Measurements from ENCODE around the gene TRPM2.

TRPM2 gene

DNA sequence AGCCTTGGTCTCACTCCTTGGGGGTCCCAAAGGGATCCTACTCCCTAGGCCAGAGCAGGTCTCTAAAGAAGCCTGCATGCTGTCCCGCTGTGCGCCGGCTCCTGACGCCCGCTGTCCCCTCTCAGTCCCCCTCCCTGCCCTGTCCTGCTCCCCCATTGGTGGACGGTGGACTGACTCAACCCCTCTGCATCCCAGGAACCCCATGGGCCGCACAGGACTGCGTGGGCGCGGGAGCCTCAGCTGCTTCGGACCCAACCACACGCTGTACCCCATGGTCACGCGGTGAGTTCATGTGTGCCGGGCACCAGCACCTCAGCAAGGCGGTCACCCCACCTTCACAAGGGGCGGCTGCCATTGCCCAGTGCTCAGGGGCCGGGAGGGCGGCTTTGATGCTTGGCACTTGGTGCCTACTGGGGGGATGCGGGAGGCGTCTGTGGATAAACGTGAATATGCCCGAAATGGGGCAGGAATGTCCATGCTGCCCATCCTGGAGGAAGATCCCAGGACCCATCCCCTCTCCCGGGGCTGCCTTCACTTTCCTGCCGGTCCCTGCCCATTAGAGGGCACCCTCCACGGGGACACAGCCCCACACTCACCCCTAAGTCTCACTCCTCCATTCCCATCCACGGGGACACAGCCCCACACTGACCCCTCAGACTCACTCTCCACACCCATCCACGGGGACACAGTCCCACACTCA is 81.7 kb downstream of the TRPM2 start:
- no peak overlapping the region for H3K27ac Mint-ChIP-seq
- H3K4me1 Mint-ChIP-seq (ENCODE audit: low read depth) = no peaks in the 10 kb centered on the region
- no peaks in the 10 kb centered on the region for H3K27me3 Mint-ChIP-seq
- H3K9me3 Mint-ChIP-seq (ENCODE audit: low read depth) = peaks cover 10% of the 10 kb centered on the region
- peaks cover 2% of the 10 kb centered on the region for H3K36me3 Mint-ChIP-seq
- no peak overlapping the region for H3K4me3 Mint-ChIP-seq

DNA sequence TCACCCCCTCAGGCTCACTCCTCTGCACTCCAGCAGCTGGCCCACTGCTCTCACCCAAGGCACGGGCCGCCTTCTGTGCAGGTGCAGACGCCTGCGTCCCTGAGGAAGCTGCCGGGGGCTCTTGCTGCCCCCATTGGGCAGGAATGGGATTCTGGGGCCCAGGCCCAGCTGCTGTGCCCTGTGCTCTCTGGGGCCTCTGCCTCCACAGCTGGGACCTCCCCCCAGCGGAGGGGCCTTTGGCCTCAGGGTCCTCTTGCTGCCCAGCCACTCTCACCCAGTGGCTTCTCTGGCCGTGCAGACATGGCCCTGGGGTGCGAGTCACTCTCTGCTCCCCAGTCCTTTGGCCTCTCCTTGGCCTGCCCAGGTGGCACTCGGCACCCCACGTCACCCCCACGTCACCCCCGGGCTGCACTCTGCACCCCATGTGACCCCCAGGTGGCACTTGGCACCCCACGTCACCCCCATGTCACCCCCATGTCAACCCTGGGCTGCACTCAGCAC is 82.7 kb downstream of the TRPM2 start:
- H3K4me3 Mint-ChIP-seq = no peak overlapping the region
- no peaks in the 10 kb centered on the region for H3K4me1 Mint-ChIP-seq (ENCODE audit: low read depth)
- H3K9me3 Mint-ChIP-seq (ENCODE audit: low read depth) = peaks cover 6% of the 10 kb centered on the region
- H3K27me3 Mint-ChIP-seq = no peaks in the 10 kb centered on the region
- peaks cover 4% of the 10 kb centered on the region for H3K36me3 Mint-ChIP-seq
- no peak overlapping the region for H3K27ac Mint-ChIP-seq

DNA sequence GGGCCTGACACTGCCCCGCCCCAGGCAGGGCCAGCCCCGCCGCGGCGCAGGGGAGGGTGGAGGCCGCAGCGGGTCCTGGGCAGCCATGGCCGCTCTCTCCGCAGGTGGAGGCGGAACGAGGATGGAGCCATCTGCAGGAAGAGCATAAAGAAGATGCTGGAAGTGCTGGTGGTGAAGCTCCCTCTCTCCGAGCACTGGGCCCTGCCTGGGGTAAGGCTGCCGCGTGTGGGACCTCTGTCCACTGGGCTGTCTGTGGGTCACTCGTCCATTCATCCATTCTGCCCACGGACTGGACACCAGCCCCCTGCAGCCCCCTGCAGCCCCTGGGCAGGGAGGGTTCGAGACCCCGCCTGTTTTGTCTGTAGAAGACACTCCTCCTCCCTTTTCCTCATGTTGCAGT is 83.5 kb downstream of the TRPM2 start:
- Mint-ChIP-seq H3K27me3 (no peaks in the 10 kb centered on the region), H3K27ac (no peak overlapping the region), H3K36me3 (peaks cover 2% of the 10 kb centered on the region), H3K4me1 (ENCODE audit: low read depth) (no peaks in the 10 kb centered on the region), H3K4me3 (no peak overlapping the region), H3K9me3 (ENCODE audit: low read depth) (no peaks in the 10 kb centered on the region)

DNA sequence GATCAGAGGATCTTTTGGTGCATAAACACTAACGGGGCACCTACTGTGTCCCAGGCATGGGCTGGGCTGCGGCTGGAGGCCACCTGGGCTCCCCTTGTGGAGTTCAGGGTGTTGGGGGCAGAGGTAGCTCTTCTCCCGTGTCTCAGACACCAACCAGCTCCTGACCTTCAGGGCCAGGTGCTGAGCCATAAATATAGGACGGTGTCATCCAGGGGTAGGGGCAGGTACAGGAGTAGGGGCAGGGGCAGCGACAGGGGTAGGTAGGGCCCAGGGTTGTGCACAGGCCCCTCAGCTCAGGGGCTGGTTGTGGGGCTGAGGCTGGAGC is 83.9 kb downstream of the TRPM2 start:
- no peak overlapping the region for H3K4me3 Mint-ChIP-seq

DNA sequence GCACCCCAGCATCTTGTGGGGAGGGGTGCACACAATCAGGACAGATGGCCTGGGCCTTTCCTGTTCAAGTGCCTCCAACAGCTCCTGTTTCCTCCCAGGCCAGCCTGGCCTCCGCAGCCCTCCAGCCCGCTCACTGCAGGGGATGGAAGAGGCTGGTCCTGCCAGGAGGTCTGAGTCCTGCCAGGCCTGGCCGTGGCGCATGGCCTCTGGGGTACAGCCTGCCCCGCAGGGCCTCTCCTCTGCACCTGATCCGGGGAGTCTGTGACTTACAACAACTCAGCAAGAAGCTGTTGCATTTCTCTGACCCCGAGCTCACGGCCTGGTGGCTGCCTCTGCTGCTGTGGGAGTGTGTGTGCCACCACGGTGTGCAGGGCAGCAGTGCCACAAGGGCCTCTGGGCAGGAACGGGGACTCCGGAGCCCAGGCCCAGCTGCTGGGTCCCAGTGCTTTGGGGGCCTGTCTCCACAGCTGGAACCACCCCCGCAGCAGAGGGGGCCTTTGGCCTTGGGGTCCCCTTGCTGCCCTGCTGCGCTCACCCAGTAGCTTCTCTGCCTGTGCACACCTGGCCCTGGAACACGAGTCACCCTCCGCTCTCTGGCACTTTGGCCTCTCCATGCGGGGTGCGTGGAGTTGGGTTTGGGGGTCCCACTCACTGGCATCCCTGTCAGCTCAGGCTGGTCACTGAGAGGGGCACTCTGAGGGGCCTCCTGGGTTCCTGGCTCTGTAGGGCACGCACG is 84.4 kb downstream of the TRPM2 start:
- Mint-ChIP-seq H3K9me3 (ENCODE audit: low read depth) (no peaks in the 10 kb centered on the region), H3K27ac (no peak overlapping the region), H3K36me3 (peaks cover 2% of the 10 kb centered on the region), H3K27me3 (no peaks in the 10 kb centered on the region), H3K4me3 (no peak overlapping the region), H3K4me1 (ENCODE audit: low read depth) (no peaks in the 10 kb centered on the region)

More for the DNA sequence above, 83.9 kb downstream of the TRPM2 start:
- Mint-ChIP-seq H3K4me1 (ENCODE audit: low read depth) (no peaks in the 10 kb centered on the region), H3K36me3 (peaks cover 2% of the 10 kb centered on the region), H3K27ac (no peak overlapping the region), H3K27me3 (no peaks in the 10 kb centered on the region), H3K9me3 (ENCODE audit: low read depth) (no peaks in the 10 kb centered on the region)

DNA sequence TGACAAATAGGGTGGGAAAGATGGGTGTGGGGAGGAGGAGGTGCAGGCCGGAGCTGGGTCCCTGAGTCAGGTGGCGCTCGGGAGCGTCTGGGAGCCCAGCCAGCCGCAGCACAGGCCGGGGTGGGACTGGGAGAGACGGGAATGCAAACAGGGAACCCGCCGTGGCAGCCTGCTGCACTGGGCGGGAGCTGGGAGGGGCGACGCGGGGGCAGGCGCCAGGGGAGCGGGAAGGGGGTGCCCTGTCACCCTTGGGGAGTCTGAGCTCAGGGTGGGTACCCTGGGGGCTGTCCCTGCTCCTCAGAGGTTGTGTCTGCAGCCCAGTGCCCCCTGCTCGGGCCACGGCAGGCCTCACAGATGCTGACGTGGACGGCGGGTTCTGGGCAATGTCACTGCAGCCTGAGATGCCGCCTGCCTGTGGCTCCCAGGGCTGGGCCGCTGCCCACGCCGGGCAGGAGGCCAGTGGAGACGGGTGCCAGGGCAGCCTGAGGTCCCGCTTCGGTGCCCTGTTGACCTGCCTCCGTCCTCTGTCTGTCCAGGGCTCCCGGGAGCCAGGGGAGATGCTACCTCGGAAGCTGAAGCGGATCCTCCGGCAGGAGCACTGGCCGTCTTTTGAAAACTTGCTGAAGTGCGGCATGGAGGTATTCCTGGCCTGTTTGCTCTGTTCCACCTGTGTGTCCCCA is 85.2 kb downstream of the TRPM2 start:
- Mint-ChIP-seq H3K27ac (no peak overlapping the region), H3K4me1 (ENCODE audit: low read depth) (no peaks in the 10 kb centered on the region), H3K27me3 (no peaks in the 10 kb centered on the region), H3K9me3 (ENCODE audit: low read depth) (no peaks in the 10 kb centered on the region), H3K4me3 (no peak overlapping the region), H3K36me3 (peaks cover 2% of the 10 kb centered on the region)

DNA sequence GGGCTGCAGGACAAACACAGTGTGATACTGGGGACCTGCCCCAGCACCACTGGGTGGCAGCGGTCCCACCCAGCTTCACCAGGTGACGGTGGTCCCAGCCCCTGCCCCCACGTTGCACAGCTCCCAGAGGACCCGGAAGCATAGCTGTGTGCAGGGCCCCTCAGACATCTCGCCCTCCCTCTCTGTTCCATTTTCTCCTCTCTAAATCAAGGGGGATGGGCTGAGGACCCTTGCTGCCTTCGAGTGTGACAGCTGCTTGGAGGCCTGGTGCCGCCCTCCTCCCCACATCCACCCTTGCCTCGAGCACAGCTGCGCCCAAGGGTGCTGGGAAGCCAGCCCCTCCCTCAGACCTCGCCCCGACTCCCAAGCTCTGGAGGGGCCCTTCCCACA is 85.8 kb downstream of the TRPM2 start:
- Mint-ChIP-seq H3K27me3 (no peaks in the 10 kb centered on the region), H3K4me1 (ENCODE audit: low read depth) (no peaks in the 10 kb centered on the region), H3K27ac (no peak overlapping the region), H3K36me3 (peaks cover 2% of the 10 kb centered on the region), H3K9me3 (ENCODE audit: low read depth) (no peaks in the 10 kb centered on the region), H3K4me3 (no peak overlapping the region)

DNA sequence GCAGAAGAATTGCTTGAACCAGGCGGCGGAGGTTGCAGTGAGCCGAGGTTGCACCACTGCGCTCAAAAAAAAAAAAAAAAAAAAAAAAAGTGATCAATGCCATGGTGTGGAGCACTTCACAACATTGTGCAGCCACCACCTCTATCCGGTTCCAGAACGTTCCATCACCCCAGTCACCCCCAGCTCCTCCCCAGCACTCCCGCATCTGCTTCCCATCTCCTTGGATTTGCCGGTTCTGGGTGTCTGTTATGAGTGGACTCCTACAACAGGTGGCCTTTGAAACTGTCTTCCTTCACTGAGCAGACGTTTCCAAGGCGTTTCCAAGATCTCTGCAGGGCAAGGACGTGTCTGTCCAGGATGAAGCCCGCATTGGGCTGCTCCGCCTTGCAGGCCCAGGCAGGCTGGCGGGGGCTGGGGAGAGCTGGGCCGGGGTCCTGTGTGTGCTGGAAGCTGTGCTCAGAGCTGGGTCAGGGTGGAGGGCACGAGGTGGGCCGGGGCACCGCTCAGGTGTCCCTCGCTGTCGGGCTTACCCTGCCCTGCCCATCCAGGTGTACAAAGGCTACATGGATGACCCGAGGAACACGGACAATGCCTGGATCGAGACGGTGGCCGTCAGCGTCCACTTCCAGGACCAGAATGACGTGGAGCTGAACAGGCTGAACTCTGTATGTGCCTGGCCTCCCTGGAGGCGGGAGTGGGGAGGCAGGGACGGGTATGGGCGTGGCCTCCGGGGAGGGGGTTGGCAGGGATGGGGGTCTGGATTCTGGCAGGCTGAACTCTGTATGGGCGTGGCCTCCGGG is 87.0 kb downstream of the TRPM2 start:
- Mint-ChIP-seq H3K36me3 (peaks cover 2% of the 10 kb centered on the region), H3K27me3 (peaks cover 3% of the 10 kb centered on the region), H3K27ac (no peak overlapping the region), H3K4me3 (no peak overlapping the region), H3K4me1 (ENCODE audit: low read depth) (no peaks in the 10 kb centered on the region), H3K9me3 (ENCODE audit: low read depth) (no peaks in the 10 kb centered on the region)

DNA sequence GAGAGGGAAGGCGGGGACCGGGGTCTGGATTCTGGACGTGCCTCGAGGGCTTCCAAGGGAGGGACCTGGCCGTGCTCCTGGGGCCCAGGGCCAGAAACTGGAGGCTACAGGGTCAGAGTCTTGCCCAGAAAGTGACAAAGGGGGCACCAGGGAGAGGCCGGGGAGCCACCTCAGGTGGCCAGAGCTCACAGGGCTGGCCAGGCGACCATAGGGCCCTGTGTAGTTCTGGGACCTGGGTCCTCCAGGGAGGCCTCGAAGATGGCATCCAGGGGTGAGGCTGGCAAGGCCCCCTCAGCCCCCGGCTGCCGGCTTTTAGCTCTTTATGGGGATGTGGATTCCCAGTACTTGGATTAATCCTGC is 87.6 kb downstream of the TRPM2 start:
- Mint-ChIP-seq H3K36me3 (peaks cover 2% of the 10 kb centered on the region), H3K4me3 (no peak overlapping the region), H3K4me1 (ENCODE audit: low read depth) (no peaks in the 10 kb centered on the region), H3K27me3 (peaks cover 3% of the 10 kb centered on the region), H3K27ac (no peak overlapping the region), H3K9me3 (ENCODE audit: low read depth) (no peaks in the 10 kb centered on the region)

DNA sequence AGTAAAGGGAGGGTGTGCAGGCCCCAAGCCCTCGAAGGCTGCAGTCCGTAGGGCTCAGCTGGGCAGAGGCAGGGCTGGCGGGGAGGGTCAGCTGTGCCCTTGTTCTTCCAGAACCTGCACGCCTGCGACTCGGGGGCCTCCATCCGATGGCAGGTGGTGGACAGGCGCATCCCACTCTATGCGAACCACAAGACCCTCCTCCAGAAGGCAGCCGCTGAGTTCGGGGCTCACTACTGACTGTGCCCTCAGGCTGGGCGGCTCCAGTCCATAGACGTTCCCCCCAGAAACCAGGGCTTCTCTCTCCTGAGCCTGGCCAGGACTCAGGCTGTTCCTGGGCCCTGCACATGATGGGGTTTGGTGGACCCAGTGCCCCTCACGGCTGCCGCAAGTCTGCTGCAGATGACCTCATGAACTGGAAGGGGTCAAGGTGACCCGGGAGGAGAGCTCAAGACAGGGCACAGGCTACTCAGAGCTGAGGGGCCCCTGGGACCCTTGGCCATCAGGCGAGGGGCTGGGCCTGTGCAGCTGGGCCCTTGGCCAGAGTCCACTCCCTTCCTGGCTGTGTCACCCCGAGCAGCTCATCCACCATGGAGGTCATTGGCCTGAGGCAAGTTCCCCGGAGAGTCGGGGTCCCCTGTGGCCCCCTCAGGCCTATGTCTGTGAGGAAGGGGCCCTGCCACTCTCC is 88.3 kb downstream of the TRPM2 start:
- Mint-ChIP-seq H3K27ac (no peak overlapping the region), H3K27me3 (peaks cover 3% of the 10 kb centered on the region), H3K4me1 (ENCODE audit: low read depth) (no peaks in the 10 kb centered on the region), H3K4me3 (no peak overlapping the region), H3K36me3 (peaks cover 2% of the 10 kb centered on the region), H3K9me3 (ENCODE audit: low read depth) (no peaks in the 10 kb centered on the region)

DNA sequence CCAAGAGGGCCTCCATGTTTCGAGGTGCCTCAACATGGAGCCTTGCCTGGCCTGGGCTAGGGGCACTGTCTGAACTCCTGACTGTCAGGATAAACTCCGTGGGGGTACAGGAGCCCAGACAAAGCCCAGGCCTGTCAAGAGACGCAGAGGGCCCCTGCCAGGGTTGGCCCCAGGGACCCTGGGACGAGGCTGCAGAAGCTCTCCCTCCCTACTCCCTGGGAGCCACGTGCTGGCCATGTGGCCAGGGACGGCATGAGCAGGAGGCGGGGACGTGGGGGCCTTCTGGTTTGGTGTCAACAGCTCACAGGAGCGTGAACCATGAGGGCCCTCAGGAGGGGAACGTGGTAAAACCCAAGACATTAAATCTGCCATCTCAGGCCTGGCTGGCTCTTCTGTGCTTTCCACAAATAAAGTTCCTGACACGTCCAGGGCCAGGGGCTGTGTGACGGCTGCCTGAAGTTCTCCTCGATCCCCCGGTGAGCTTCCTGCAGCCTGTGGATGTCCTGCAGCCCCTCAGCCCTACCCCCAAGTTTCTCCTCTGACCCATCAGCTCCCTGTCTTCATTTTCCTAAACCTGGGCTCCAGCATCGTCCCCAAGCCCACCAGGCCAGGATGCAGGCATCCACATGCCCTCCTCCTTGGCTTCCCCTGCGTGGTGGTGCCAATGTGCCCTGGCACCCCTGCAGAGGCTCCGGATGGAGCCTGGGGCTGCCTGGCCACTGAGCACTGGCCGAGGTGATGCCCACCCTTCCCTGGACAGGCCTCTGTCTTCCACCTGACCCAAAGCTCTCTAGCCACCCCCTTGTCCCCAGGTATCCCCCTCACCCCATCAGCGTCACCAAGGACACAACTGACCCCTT is 89.1 kb downstream of the TRPM2 start:
- Mint-ChIP-seq H3K9me3 (ENCODE audit: low read depth) (no peaks in the 10 kb centered on the region), H3K27ac (no peak overlapping the region), H3K4me3 (no peak overlapping the region)

DNA sequence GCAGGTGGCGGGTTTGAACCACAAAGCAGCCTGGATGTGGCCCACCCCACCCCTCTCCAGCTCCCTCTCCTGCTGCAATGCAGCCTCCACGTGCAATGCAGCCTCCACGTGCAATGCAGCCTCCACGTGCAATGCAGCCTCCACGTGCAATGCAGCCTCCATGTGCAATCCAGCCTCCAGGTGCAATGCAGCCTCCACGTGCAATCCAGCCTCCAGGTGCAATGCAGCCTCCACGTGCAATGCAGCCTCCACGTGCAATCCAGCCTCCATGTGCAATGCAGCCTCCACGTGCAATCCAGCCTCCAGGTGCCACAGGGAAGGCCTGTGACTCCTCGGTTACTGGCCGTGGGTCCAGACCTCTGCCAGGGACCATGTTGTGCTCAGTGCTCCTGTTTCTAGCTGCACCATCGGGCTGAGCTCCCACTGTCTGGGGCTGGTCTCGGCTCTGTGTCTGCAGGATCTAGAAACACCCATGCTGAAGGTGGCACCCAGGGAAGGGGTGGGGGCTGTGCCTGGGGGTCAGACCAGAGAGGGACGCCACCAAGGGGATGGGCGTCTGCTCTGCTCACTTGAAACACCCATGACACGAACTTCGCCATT is 90.0 kb downstream of the TRPM2 start:
- Mint-ChIP-seq H3K9me3 (ENCODE audit: low read depth) (no peaks in the 10 kb centered on the region), H3K36me3 (peaks cover 2% of the 10 kb centered on the region), H3K27me3 (peaks cover 3% of the 10 kb centered on the region), H3K4me3 (no peak overlapping the region), H3K4me1 (ENCODE audit: low read depth) (no peaks in the 10 kb centered on the region), H3K27ac (no peak overlapping the region)

More for the DNA sequence above, 89.1 kb downstream of the TRPM2 start:
- Mint-ChIP-seq H3K36me3 (peaks cover 2% of the 10 kb centered on the region), H3K4me1 (ENCODE audit: low read depth) (no peaks in the 10 kb centered on the region), H3K27me3 (peaks cover 3% of the 10 kb centered on the region)

DNA sequence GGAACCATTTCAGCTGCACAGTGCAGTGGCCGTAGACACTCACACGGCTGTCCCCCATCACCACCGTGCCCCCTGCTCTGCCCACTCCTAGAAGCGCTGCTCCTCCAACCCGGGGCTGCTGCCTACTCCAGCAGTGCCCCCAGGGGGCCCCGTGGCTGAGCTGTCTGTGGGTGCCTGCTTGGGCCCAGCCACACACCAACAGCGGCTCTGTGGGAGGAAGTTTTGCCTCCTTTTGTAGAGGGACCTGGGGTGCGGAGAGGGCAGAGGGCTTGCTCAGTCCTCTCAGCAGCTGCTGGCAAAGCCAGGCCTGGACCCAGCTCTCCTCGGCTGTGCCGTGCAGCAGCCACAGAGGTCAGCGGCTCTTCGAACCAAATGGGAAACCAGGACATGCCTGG is 90.5 kb downstream of the TRPM2 start:
- Mint-ChIP-seq H3K9me3 (ENCODE audit: low read depth) (no peaks in the 10 kb centered on the region), H3K27ac (no peak overlapping the region), H3K36me3 (peaks cover 2% of the 10 kb centered on the region), H3K27me3 (peaks cover 3% of the 10 kb centered on the region), H3K4me3 (no peak overlapping the region), H3K4me1 (ENCODE audit: low read depth) (no peaks in the 10 kb centered on the region)

Measured in activated naive CD8-positive, alpha-beta T cell (primary cell).